HEK293 (cell line): Measurements from ENCODE around the gene MARCHF3.
A peak's percentile ranks its signal among the peaks of the same experiment; 100 is the strongest.

ENCODE experiments used
- CTCF ChIA-PET: fragments of 350-600 bp; formaldehyde crosslinking; extraction: SDS; loops from one replicate; lab custom pipeline; 2021; ENCODE audit warnings: antibody characterized with exemption; lab: Yijun Ruan, JAX
- POLR2A ChIA-PET: fragments of 300-600 bp; formaldehyde crosslinking; extraction: SDS; loops from one replicate; lab custom pipeline; 2020; ENCODE audit warnings: antibody characterized with exemption, inconsistent platforms; lab: Yijun Ruan, JAX
- H3K27ac ChIP-seq: fragments of 200-500 bp; sonication (Bioruptor generic); 2 replicates; pipeline ENCODE4 v1.5.1; 2014; ENCODE audit warnings: low read depth, low read length, control low read depth, inconsistent platforms; ENCODE audit errors: extremely low read depth
- H3K36me3 ChIP-seq, 2 experiments: fragments of 200-500 bp in 1 of 2; sonication (Bioruptor generic) in 1 of 2; 1 replicate in 1 of 2; 2 replicates in 1 of 2; pipeline ENCODE4 v1.5.1; 2014 to 2017; ENCODE audit warnings: inconsistent platforms in 2 of 2, low read length in 2 of 2; ENCODE audit not compliant: control insufficient read depth in 2 of 2, insufficient read depth in 1 of 2
- H3K4me1 ChIP-seq: fragments of 200-500 bp; sonication (Bioruptor generic); 2 replicates; pipeline ENCODE4 v1.5.1; 2014; ENCODE audit warnings: mild to moderate bottlenecking, low read length, inconsistent platforms; ENCODE audit not compliant: control insufficient read depth, insufficient read depth
- H3K4me3 ChIP-seq: 2 replicates; pipeline ENCODE4 v1.5.1; 2011; ENCODE audit warnings: low read depth, mild to moderate bottlenecking, control low read depth, low read length, moderate library complexity
- H3K9me3 ChIP-seq: fragments of 200-500 bp; sonication (Bioruptor generic); 2 replicates; pipeline ENCODE4 v1.5.1; 2014; ENCODE audit warnings: low read depth, low read length, inconsistent platforms; ENCODE audit not compliant: control insufficient read depth, insufficient read depth
- AEBP2 ChIP-seq: fragments of 450-650 bp; formaldehyde crosslinking; IDR thresholded peaks from 2 replicates; pipeline ENCODE4 v1.5.1; 2016; ENCODE audit warnings: missing biosample characterization, missing genetic modification characterization, borderline replicate concordance
- GLI2 ChIP-seq: fragments of 450-650 bp; formaldehyde crosslinking; IDR thresholded peaks from 2 replicates; pipeline ENCODE4; 2017; ENCODE audit warnings: missing biosample characterization, missing genetic modification characterization, low read depth, borderline replicate concordance
- GLI4 ChIP-seq: fragments of 450-650 bp; formaldehyde crosslinking; IDR thresholded peaks from 2 replicates; pipeline ENCODE4 v1.5.1; 2016; ENCODE audit warnings: missing biosample characterization, missing genetic modification characterization
- HOXC10 ChIP-seq: sonication (generic); formaldehyde crosslinking; IDR thresholded peaks from 2 replicates; pipeline ENCODE4 v1.8.1; 2023; ENCODE audit warnings: mild to moderate bottlenecking, missing genetic modification reagents
- INSM2 ChIP-seq: fragments of 450-650 bp; formaldehyde crosslinking; IDR thresholded peaks from 2 replicates; pipeline ENCODE4 v1.5.1; 2016; ENCODE audit warnings: missing biosample characterization, missing genetic modification characterization
- KLF1 ChIP-seq: fragments of 450-650 bp; formaldehyde crosslinking; IDR thresholded peaks from 2 replicates; pipeline ENCODE4 v1.5.1; 2016; ENCODE audit warnings: missing biosample characterization, missing genetic modification characterization
- KLF10 ChIP-seq: fragments of 450-650 bp; IDR thresholded peaks from 2 replicates; pipeline ENCODE4 v1.5.1; 2018; ENCODE audit warnings: missing biosample characterization, mild to moderate bottlenecking, missing genetic modification characterization
- KLF9 ChIP-seq: fragments of 450-650 bp; formaldehyde crosslinking; IDR thresholded peaks from 2 replicates; pipeline ENCODE4 v1.5.1; 2016; ENCODE audit warnings: missing biosample characterization, missing genetic modification characterization, low read depth
- PRDM10 ChIP-seq: fragments of 450-650 bp; formaldehyde crosslinking; IDR thresholded peaks from 2 replicates; pipeline ENCODE4 v1.5.1; 2016; ENCODE audit warnings: missing biosample characterization, missing genetic modification characterization
- ZFP69B ChIP-seq: fragments of 450-650 bp; formaldehyde crosslinking; IDR thresholded peaks from 2 replicates; pipeline ENCODE4 v1.5.1; 2016; ENCODE audit warnings: missing biosample characterization, missing genetic modification characterization
- ZNF133 ChIP-seq: fragments of 450-650 bp; formaldehyde crosslinking; IDR thresholded peaks from 2 replicates; pipeline ENCODE4 v1.5.1; 2016; ENCODE audit warnings: missing biosample characterization, missing genetic modification characterization
- ZNF138 ChIP-seq: fragments of 450-650 bp; formaldehyde crosslinking; IDR thresholded peaks from 2 replicates; pipeline ENCODE4 v1.5.1; 2016; ENCODE audit warnings: missing biosample characterization, missing genetic modification characterization, borderline replicate concordance
- ZNF221 ChIP-seq: fragments of 450-650 bp; formaldehyde crosslinking; IDR thresholded peaks from 2 replicates; pipeline ENCODE4 v1.5.1; 2017; ENCODE audit warnings: missing biosample characterization, missing genetic modification characterization, borderline replicate concordance
- ZNF223 ChIP-seq: fragments of 450-650 bp; formaldehyde crosslinking; IDR thresholded peaks from 2 replicates; pipeline ENCODE4 v1.5.1; 2016; ENCODE audit warnings: missing biosample characterization, missing genetic modification characterization
- ZNF426 ChIP-seq: fragments of 450-650 bp; formaldehyde crosslinking; IDR thresholded peaks from 2 replicates; pipeline ENCODE4 v1.5.1; 2017; ENCODE audit warnings: missing biosample characterization, missing genetic modification characterization, mild to moderate bottlenecking, inconsistent platforms, moderate library complexity
- ZNF48 ChIP-seq: fragments of 450-650 bp; formaldehyde crosslinking; IDR thresholded peaks from 2 replicates; pipeline ENCODE4 v1.5.1; 2016; ENCODE audit warnings: missing biosample characterization, missing genetic modification characterization
- ZNF510 ChIP-seq: fragments of 450-650 bp; formaldehyde crosslinking; IDR thresholded peaks from 2 replicates; pipeline ENCODE4 v1.5.1; 2018; ENCODE audit warnings: mild to moderate bottlenecking, missing genetic modification characterization, missing biosample characterization; ENCODE audit not compliant: insufficient replicate concordance
- ZNF529 ChIP-seq: fragments of 450-650 bp; formaldehyde crosslinking; IDR thresholded peaks from 2 replicates; pipeline ENCODE4 v1.5.1; 2017; ENCODE audit warnings: missing genetic modification characterization, missing biosample characterization; ENCODE audit not compliant: insufficient replicate concordance
- ZNF585B ChIP-seq: fragments of 450-650 bp; formaldehyde crosslinking; IDR thresholded peaks from 2 replicates; pipeline ENCODE4 v1.5.1; 2016; ENCODE audit warnings: missing biosample characterization, missing genetic modification characterization
- ZNF677 ChIP-seq: fragments of 450-650 bp; IDR thresholded peaks from 2 replicates; pipeline ENCODE4 v1.5.0; 2018; ENCODE audit warnings: missing biosample characterization, mild to moderate bottlenecking, missing genetic modification characterization, moderate library complexity
- TF ChIP-seq, protein P1 (sequence below): fragments of 450-650 bp; formaldehyde crosslinking; IDR thresholded peaks from 2 replicates; pipeline ENCODE4 v1.5.1; 2016; ENCODE audit warnings: missing biosample characterization, missing genetic modification characterization
- TF ChIP-seq, protein P2 (sequence below): fragments of 450-650 bp; IDR thresholded peaks from 2 replicates; pipeline ENCODE4 v1.5.1; 2018; ENCODE audit warnings: missing biosample characterization, missing genetic modification characterization

MARCHF3 gene

DNA sequence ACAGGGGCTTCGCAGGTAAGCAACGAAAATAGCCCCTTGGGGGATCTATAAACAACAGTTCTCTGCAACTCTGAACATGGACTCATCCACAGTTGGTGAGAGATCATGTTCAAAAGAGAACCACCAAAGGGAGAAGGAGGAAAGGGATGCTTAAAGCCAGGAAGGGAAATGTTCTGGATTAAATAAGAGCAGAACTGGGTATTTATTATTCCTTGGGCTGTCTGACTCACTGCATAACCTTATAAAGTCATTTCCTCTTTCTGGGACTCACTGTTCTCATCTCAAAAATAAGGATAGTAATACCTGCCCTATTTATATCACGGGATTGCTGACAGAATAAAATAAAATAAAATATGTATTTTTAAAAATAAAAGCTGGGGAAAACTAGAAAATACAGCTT, 11.2 kb upstream of the MARCHF3 start:
- Histone ChIP-seq H3K4me1 (peaks cover 13% of the 10 kb centered on the region), H3K36me3 (peaks cover 0 to 3% of the 10 kb centered on the region in 2 experiments; a peak in 1 of 3 replicates), H3K27ac (peak overlapping the region; percentile 70), H3K9me3 (no peaks in the 10 kb centered on the region), H3K4me3 (no peak overlapping the region)
- TF ChIP-seq ZFP69B (tag by site-specific recombination) (no peak), ZNF677 (peak; percentile 59), ZNF221 (tag by site-specific recombination) (no peak), INSM2 (tag by site-specific recombination) (no peak), ZNF48 (tag by site-specific recombination) (no peak), GLI4 (tag by site-specific recombination) (no peak), KLF9 (tag by site-specific recombination) (no peak), PRDM10 (tag by site-specific recombination) (0 out of 2 replicates have a peak, but pooled peaks have one; percentile 37), ZNF133 (tag by site-specific recombination) (no peak), ZNF585B (tag by site-specific recombination) (no peak), ZNF223 (tag by site-specific recombination) (no peak)
- CTCF ChIA-PET: no interaction called here
- POLR2A ChIA-PET: no interaction called here

DNA sequence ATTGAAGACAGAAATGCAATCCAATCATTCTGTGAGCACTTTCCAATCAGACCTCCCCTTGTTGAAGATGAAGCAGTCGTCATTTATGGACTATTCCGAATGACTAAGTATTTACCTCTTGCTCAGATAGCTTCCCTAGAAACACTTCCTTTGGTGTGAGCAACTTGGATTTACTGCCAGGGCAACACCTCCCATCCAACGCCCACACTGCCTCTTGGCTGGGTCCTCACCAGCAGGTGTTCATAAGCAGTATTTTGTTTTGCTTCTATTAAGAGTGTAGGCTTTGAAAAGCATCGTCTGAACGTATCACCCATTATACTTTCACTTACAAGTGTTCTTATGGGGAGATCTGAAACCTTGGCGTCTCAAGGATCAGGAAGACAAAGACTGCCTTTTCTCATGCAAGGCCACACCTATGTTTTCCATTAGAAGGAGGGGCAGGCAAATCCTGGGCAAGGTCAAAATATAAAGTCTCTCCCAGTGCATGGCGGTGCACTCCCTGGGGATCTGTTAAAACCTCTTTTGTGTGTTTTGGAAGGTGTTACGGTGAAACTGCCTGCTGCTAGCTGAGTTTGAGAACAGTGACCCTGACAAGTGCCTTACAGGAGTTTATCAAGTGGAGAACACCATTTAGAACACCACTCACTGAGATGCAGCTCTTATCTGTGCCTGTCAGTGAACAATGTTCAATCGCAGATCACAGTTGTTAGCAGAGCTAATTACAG, 10.6 kb upstream of the MARCHF3 start:
- Histone ChIP-seq H3K9me3 (no peaks in the 10 kb centered on the region), H3K4me3 (no peak overlapping the region), H3K27ac (peak overlapping the region; percentile 70), H3K36me3 (no peaks in the 10 kb centered on the region), H3K4me1 (peaks cover 13% of the 10 kb centered on the region)
- POLR2A ChIA-PET: interaction anchor here (0.8 kb wide), 1 partner anchor 13 kb away, joined by 3 read pairs; no protein-coding TSS in a partner anchor
- CTCF ChIA-PET: no interaction called here
- TF ChIP-seq KLF10 (tag by site-specific recombination): peak; percentile 73; the same call in 1 of the 2 replicates
- TF ChIP-seq AEBP2 (tag by site-specific recombination): no peak
- no peak for TF ChIP-seq HOXC10 (CRISPR knock-in tag)
- no peak for TF ChIP-seq GLI4 (tag by site-specific recombination)
- peak; percentile 93 for TF ChIP-seq KLF1 (tag by site-specific recombination)
- TF ChIP-seq GLI2 (tag by site-specific recombination): peak; percentile 44; the same call in 1 of the 2 replicates
- TF ChIP-seq, protein P1, sequence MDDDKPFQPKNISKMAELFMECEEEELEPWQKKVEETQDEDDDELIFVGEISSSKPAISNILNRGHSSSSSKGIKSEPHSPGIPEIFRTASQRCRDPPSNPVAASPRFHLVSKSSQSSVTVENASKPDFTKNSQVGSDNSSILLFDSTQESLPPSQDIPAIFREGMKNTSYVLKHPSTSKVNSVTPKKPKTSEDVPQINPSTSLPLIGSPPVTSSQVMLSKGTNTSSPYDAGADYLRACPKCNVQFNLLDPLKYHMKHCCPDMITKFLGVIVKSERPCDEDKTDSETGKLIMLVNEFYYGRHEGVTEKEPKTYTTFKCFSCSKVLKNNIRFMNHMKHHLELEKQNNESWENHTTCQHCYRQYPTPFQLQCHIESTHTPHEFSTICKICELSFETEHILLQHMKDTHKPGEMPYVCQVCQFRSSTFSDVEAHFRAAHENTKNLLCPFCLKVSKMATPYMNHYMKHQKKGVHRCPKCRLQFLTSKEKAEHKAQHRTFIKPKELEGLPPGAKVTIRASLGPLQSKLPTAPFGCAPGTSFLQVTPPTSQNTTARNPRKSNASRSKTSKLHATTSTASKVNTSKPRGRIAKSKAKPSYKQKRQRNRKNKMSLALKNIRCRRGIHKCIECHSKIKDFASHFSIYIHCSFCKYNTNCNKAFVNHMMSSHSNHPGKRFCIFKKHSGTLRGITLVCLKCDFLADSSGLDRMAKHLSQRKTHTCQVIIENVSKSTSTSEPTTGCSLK (tag by site-specific recombination): no peak
- TF ChIP-seq ZNF510 (tag by site-specific recombination): no peak
- TF ChIP-seq, protein P2, sequence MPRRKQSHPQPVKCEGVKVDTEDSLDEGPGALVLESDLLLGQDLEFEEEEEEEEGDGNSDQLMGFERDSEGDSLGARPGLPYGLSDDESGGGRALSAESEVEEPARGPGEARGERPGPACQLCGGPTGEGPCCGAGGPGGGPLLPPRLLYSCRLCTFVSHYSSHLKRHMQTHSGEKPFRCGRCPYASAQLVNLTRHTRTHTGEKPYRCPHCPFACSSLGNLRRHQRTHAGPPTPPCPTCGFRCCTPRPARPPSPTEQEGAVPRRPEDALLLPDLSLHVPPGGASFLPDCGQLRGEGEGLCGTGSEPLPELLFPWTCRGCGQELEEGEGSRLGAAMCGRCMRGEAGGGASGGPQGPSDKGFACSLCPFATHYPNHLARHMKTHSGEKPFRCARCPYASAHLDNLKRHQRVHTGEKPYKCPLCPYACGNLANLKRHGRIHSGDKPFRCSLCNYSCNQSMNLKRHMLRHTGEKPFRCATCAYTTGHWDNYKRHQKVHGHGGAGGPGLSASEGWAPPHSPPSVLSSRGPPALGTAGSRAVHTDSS (tag by site-specific recombination): no peak
- TF ChIP-seq ZNF426 (tag by site-specific recombination): no peak
- no peak for TF ChIP-seq ZNF529 (tag by site-specific recombination)
- no peak for TF ChIP-seq ZNF138
